ENCODE measurements around the gene SSR1.

DNA sequence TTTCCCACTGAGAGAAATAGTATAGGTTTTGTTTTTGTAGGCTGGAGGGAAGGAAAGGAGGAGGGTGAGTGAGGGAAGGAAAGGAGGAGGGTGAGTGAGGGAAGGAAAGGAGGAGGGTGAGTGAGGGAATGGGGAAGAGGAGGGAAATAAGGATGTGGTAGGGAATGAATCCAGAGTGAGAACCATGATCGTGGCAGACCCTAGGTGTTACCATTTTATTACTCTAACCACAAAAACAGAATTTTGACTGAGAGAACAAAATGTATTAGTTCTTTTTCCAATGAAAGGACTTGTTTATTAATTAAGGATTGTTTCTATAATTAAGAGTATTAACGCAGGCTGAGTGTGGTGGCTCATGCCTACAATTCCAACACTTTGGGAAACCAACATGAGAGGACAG is 16.4 kb downstream of the SSR1 start:
- TF ChIP-seq, protein P1, sequence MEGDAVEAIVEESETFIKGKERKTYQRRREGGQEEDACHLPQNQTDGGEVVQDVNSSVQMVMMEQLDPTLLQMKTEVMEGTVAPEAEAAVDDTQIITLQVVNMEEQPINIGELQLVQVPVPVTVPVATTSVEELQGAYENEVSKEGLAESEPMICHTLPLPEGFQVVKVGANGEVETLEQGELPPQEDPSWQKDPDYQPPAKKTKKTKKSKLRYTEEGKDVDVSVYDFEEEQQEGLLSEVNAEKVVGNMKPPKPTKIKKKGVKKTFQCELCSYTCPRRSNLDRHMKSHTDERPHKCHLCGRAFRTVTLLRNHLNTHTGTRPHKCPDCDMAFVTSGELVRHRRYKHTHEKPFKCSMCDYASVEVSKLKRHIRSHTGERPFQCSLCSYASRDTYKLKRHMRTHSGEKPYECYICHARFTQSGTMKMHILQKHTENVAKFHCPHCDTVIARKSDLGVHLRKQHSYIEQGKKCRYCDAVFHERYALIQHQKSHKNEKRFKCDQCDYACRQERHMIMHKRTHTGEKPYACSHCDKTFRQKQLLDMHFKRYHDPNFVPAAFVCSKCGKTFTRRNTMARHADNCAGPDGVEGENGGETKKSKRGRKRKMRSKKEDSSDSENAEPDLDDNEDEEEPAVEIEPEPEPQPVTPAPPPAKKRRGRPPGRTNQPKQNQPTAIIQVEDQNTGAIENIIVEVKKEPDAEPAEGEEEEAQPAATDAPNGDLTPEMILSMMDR (conservative IDR thresholded peaks at IDR 0.05 in 1 of 2, IDR thresholded peaks at IDR 0.05 in 1 of 2; ENCODE audit: extremely low read depth in 1 of 2, insufficient read depth in 1 of 2, low read depth in 1 of 2, low read length in 2 of 2), result no peak
- TF ChIP-seq EZH2 (IDR thresholded peaks at IDR 0.05; ENCODE audit: borderline replicate concordance, low read length), result no peak

Data from mammary epithelial cell (primary cell).